Peyer's patch (tissue), 4 donors: ENCODE measurements around the gene RASSF3. TPM values are rescaled to one million over a fixed set of nuclear protein-coding genes. Genes with fewer than 3 reads are reported as not detected.

ENCODE experiments used
- DNase-seq, 3 donors: peaks; one replicate each; pipeline ENCODE4 v3.0.0-alpha.2; 2017 to 2019
- H3K27ac ChIP-seq, 4 donors: fragments of 200-600 bp; sonication (generic); one replicate each; pipeline ENCODE4 v1.5.1; 2016 to 2019
- H3K27me3 ChIP-seq, 2 donors: fragments of 200-600 bp; sonication (generic); one replicate each; pipeline ENCODE4 v1.5.1; 2019
- H3K36me3 ChIP-seq, 3 donors: fragments of 200-600 bp; sonication (generic); one replicate each; pipeline ENCODE4 v1.5.1; 2016 to 2019
- H3K4me1 ChIP-seq, 4 donors: fragments of 200-600 bp; sonication (generic); one replicate each; pipeline ENCODE4 v1.5.1; 2016 to 2019
- H3K4me3 ChIP-seq, 4 donors: fragments of 200-600 bp; sonication (generic); 1 replicate in 3 of 4; 2 replicates in 1 of 4; pipeline ENCODE4 v1.5.1; 2016 to 2019; ENCODE audit warnings: mild to moderate bottlenecking in 1 of 4
- H3K9me3 ChIP-seq, 4 donors: fragments of 200-600 bp; sonication (generic); one replicate each; pipeline ENCODE4 v1.5.1; 2016 to 2019; ENCODE audit warnings: mild to moderate bottlenecking in 1 of 4
- CTCF ChIP-seq, 6 experiments: fragments of 450-650 bp in 4 of 6; fragments of 200-600 bp in 2 of 6; sonication (generic) in 1 of 6; IDR thresholded peaks; one replicate each; pipeline ENCODE4 v1.5.1; 2017 to 2019; ENCODE audit warnings: antibody characterized with exemption in 6 of 6, mild to moderate bottlenecking in 3 of 6, moderate library complexity in 1 of 6
- POLR2A ChIP-seq, 2 donors: fragments of 450-650 bp; IDR thresholded peaks; one replicate each; pipeline ENCODE4 v1.5.1; 2017; ENCODE audit warnings: antibody characterized with exemption in 2 of 2, mild to moderate bottlenecking in 2 of 2, moderate library complexity in 2 of 2
- total RNA-seq, 4 donors: library from RNA; depleted of rRNA; stranded (reverse); fragments of >200 nt; gene quantifications; one replicate each; pipeline ENCODE4 v1.1.0, GENCODE V29; 2016

The RASSF3 gene
- total RNA-seq, 4 donors from 2014 or later: 14.3 to 60.2 (median 27.2) TPM

- Histone ChIP-seq H3K4me3 (no peak overlapping the region), H3K27ac (no peak overlapping the region), H3K36me3 (no peaks in the 10 kb centered on the region), H3K27me3 (no peaks in the 10 kb centered on the region), H3K4me1 (peaks cover 0 to 5% (median 0%) of the 10 kb centered on the region in 4 donors), H3K9me3 (no peaks in the 10 kb centered on the region)
- TF ChIP-seq POLR2A (IDR thresholded peaks at IDR 0.05) (no peak), CTCF (IDR thresholded peaks at IDR 0.05) (no peak)
- DNase-seq: no peak
Measured at GRCh38 chr12:64585104-64585503, 25.2 kb upstream of the RASSF3 start.

GRCh38 chr12:64587447-64587846 lies 22.8 kb upstream of the RASSF3 start:
- no peaks in the 10 kb centered on the region for H3K27me3 ChIP-seq
- no peak for DNase-seq
- no peaks in the 10 kb centered on the region for H3K9me3 ChIP-seq
- peak in 1 of 6 experiments; percentile 7 for TF ChIP-seq CTCF (IDR thresholded peaks at IDR 0.05)
- TF ChIP-seq POLR2A (IDR thresholded peaks at IDR 0.05): no peak
- H3K4me1 ChIP-seq: peaks cover 0 to 5% (median 0%) of the 10 kb centered on the region in 4 donors
- H3K36me3 ChIP-seq: no peaks in the 10 kb centered on the region
- H3K27ac ChIP-seq: no peak overlapping the region
- no peak overlapping the region for H3K4me3 ChIP-seq

GRCh38 chr12:64590183-64590582 lies 20.1 kb upstream of the RASSF3 start:
- H3K4me3 ChIP-seq: no peak overlapping the region
- TF ChIP-seq CTCF (IDR thresholded peaks at IDR 0.05) (no peak), POLR2A (IDR thresholded peaks at IDR 0.05) (no peak)
- no peaks in the 10 kb centered on the region for H3K4me1 ChIP-seq
- no peak overlapping the region for H3K27ac ChIP-seq
- DNase-seq: no peak
- H3K27me3 ChIP-seq: no peaks in the 10 kb centered on the region
- no peaks in the 10 kb centered on the region for H3K36me3 ChIP-seq
- H3K9me3 ChIP-seq: no peaks in the 10 kb centered on the region

- no peak overlapping the region for H3K27ac ChIP-seq
- no peak for DNase-seq
- no peaks in the 10 kb centered on the region for H3K4me1 ChIP-seq
- H3K36me3 ChIP-seq: no peaks in the 10 kb centered on the region
- TF ChIP-seq CTCF (IDR thresholded peaks at IDR 0.05): no peak
- no peak for TF ChIP-seq POLR2A (IDR thresholded peaks at IDR 0.05)
- no peaks in the 10 kb centered on the region for H3K27me3 ChIP-seq
- no peak overlapping the region for H3K4me3 ChIP-seq
- H3K9me3 ChIP-seq: no peaks in the 10 kb centered on the region
Measured at GRCh38 chr12:64595863-64596793, 14.2 kb upstream of the RASSF3 start.

GRCh38 chr12:64598831-64599230 lies 11.5 kb upstream of the RASSF3 start:
- no peak for TF ChIP-seq CTCF (IDR thresholded peaks at IDR 0.05)
- TF ChIP-seq POLR2A (IDR thresholded peaks at IDR 0.05): no peak

More at GRCh38 chr12:64598831-64599230, 11.5 kb upstream of the RASSF3 start:
- H3K4me1 ChIP-seq: no peaks in the 10 kb centered on the region
- H3K9me3 ChIP-seq: no peaks in the 10 kb centered on the region
- H3K27me3 ChIP-seq: no peaks in the 10 kb centered on the region
- no peak for DNase-seq
- H3K27ac ChIP-seq: no peak overlapping the region
- no peak overlapping the region for H3K4me3 ChIP-seq
- no peaks in the 10 kb centered on the region for H3K36me3 ChIP-seq
